Measurements from ENCODE around the gene PRC1. TPM values are rescaled to one million over a fixed set of nuclear protein-coding genes. Genes with fewer than 3 reads are reported as not detected.
A peak's percentile ranks its signal among the peaks of the same experiment; 100 is the strongest.
"Not testable (repeated sequence)": the region's sequence is repeated elsewhere in the genome, so short reads cannot be mapped to it uniquely, and the experiment has no call there.

The PRC1 gene
- polyA plus RNA-seq, 3 donors, result 60.8 to 92.6 (median 92.0) TPM

DNA sequence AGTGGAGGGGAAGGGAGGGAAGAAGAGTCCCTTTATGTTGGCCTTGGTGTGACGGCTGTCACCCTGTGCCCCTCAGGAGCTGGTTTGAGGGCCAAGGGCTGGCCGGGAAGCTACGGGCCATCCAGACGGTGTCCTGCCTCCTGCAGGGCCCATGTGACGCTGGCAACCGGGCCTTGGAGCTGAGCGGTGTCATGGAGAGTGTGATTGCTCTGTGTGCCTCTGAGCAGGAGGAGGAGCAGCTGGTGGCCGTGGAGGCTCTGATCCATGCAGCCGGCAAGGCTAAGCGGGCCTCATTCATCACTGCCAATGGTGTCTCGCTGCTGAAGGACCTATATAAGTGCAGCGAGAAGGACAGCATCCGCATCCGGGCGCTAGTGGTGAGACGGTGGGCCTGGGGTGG, 47.8 kb downstream of the PRC1 start:
- DNase-seq (ENCODE audit: extremely low read depth in 1 of 11, low read depth in 9 of 11, low spot score in 4 of 11), result no peak

DNA sequence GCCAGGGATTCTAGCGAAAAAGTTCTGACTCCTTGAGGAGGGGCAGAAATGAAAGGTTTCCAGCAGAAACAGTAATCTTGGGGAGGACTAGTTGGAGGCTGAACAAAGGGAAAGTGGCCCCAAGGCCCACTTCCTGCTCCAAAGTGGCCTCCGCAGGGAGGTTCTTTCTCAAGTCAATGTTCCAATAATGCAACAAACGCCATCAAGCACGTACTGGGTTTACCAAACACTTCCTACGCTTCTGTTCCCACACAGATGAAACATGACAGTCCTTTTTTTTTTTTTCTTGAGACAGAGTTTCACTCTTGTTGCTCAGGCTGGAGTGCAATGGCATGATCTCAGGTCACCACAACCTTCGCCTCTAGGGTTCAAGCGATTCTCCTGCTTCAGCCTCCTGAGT, 49.2 kb downstream of the PRC1 start:
- no peak for DNase-seq (ENCODE audit: extremely low read depth in 1 of 11, low read depth in 9 of 11, low spot score in 4 of 11)

DNA sequence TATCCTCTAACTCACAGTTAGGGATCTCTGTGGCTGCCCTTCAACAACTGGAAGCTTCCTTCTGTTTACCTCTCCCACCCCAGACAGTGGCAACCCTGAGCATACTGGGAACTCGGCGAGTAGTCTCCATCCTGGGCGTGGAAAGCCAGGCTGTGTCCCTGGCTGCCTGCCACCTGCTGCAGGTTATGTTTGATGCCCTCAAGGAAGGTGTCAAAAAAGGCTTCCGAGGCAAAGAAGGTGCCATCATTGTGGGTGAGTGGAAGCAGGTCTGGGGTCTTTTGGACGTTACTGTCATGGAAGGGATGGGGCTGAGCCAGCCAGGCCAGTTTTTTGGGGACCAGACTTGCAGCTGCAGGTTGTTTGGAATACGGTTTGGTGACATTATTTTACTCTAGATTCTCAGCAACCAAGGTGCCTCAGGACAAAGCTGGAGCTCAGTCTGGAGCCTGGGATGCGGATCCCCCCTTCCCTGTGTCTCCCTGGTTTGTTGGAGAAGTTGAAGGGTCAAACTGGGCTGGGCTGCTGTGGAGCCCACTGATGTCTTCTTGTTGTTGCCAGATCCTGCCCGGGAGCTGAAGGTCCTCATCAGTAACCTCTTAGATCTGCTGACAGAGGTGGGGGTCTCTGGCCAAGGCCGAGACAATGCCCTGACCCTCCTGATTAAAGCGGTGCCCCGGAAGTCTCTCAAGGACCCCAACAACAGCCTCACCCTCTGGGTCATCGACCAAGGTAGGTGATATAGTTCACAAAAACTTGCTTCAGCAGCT, 51.8 kb downstream of the PRC1 start:
- DNase-seq (ENCODE audit: extremely low read depth in 1 of 11, low read depth in 9 of 11, low spot score in 4 of 11), result no peak

DNA sequence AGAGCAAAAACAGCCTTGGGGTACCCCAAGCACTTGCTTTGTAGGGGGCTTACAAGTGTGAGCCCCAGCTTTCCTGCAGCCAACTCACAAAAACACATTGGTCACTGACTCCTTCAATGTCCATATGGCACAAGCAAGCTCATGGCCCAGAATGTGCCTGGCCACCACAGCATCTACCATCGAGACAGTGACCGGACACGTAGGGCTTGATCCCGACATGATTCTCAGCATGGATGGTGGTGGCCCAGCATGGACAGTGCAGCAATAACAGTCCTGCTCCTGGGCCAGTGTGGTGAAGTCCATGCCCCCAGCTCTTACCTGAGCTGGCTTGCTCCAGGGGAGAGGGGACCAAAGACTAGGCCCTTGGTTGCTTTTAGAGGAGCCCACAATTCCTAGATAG, 53.3 kb downstream of the PRC1 start:
- no peak for DNase-seq (ENCODE audit: extremely low read depth in 1 of 11, low read depth in 9 of 11, low spot score in 4 of 11)

DNA sequence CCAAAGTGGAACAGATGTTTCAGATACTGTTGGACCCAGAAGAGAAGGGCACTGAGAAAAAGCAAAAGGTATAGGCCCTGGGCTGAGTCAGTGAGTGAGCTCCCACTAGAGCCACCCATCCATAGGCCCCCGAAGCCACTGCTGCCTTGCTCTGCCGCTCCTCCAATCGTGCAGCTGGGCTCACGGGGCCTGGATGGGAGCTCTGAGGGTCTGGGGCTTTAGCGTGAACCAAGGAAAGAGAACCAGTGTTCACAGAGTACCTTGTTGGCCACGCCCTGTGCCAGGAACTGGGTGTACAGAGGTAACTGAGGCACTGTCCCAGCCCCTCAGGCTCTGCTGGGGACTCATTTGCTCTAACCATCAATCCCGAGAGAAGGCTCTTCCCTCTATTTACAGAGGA, 54.6 kb downstream of the PRC1 start:
- DNase-seq (ENCODE audit: extremely low read depth in 1 of 11, low read depth in 9 of 11, low spot score in 4 of 11), result no peak

DNA sequence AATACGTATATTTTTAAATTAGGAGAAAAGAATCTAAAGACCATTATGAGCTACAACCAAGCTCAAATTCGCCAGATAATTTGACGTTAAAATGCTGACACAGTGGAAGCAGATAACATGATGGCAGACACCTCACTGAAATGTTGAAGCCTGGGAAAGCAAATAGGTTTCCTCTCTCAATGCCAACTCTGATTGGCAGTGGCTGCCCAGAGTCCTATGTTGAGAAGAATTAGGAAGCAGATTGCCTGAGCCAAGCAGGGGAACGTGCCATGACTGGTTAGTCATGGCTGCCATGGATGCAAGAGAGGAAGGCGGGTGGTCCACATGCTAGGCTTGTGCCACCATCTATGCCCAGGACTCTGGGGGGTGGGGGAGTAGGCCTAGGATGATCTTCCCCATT, 56.1 kb downstream of the PRC1 start:
- no peak for DNase-seq (ENCODE audit: extremely low read depth in 1 of 11, low read depth in 9 of 11, low spot score in 4 of 11)

DNA sequence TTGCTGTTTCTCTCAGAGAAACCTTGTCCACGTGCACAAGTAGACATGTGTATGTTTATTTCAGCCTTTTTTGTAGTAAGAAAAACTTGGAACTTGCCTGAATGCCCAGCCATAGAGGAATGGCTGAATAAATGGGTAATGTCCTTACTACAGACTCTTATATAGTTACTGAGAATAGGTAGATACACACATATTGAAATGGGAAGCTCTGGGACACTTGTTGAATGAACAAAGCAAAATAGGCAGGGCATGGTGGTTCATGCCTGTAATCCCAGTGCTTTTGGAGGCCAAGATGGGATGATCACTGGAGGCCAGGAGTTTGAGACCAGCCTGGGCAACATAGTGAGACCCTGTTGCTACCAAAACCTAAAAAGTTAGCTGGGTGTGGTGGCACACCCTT, 57.5 kb downstream of the PRC1 start:
- DNase-seq (ENCODE audit: extremely low read depth in 1 of 11, low read depth in 9 of 11, low spot score in 4 of 11), result no peak

DNA sequence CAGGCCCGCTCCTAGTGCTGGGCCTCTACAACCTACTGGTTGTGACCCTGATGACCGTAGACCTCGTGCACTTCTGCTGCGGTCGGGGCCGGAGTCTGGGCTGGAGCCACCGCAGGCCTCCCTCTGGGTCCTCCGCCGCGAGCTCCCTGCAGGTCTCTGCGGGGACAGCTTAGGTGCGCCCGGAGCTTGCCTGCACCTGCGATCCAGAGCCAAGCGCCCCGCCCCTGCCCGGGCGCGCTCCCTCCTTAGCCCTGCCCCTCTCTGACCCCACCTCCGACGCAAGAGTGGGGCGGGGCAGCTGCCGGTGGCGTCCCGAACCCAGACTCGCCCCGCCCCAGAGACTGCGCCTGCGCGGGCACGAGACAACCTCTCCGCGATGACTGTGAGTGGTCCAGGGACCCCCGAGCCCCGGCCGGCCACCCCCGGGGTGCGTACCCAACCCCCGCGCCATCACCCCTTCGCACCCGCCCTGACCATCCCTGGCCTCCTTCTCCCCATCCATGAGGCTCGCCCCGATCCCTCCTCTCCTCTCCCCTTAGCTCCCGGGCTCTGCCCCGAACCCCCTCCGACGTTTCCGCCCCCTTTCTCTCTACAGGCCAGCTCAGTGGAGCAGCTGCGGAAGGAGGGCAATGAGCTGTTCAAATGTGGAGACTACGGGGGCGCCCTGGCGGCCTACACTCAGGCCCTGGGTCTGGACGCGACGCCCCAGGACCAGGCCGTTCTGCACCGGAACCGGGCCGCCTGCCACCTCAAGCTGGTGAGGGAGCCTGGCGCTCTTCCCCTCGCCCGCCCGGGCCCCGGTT, 59.2 kb downstream of the PRC1 start, which contains the start of gene UNC45A:
TSS of gene UNC45A (plus strand) at position 337 of the 803 bp plus-strand sequence. CDS start at position 377, 40 bp downstream.
- peak in 8 of 11 donors; percentile 71 to 90 (median 86) for DNase-seq (ENCODE audit: extremely low read depth in 1 of 11, low read depth in 9 of 11, low spot score in 4 of 11)

DNA sequence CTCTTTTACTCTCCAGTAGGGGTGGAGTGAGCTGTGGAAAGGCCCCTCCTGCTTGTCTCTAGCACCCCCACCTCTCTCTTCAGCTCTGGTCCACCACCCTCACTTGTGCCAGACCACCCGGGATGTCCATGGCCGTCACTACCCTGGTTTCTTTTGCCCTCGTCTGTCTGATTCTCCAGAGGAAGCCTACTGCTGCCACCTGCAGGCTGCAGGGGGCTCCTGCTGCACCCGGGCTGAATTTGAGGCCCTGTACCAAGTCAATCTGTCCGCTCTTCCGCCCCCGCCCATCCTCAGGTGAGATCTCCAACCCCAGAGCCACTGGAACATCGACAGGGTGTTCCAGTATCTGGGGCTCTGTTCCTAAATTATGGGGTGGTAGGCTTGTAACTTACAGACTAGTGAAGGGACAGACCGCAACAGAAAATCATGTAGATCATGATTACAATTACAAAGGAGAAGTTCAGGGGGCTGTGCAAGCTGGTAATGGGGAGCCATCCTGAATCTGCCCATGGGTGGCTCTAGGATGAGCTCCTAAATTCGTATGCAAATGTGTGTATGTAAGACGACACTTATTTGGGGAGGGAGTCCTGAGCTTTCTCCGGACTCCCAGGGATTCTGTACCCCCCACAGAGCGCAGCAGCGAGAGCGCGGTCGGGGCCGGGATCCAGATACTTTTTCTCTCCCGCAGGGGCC, 59.9 kb downstream of the PRC1 start:
- peak in 8 of 11 donors; percentile 70 to 83 (median 78) for DNase-seq (ENCODE audit: extremely low read depth in 1 of 11, low read depth in 9 of 11, low spot score in 4 of 11)

DNA sequence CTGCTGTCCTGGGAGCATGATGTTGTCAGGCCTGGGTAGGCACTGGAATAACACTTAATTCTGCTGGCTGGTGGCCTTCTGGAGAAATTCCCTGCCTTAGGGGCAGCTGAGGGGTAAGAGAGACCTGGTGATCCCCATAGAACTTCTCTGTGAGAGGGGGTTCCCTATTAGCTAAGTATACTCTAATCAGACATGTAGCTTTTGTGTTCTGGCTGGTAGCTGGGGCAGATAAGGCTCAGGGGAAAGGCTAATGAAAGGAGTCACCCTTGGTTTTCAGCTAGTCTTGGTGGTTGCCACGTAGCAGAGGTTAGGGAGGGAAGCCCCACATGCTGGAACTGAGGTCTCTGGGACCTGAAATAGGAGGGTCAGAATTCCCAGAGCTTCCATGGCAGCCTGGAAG, 61.0 kb downstream of the PRC1 start:
- no peak for DNase-seq (ENCODE audit: extremely low read depth in 1 of 11, low read depth in 9 of 11, low spot score in 4 of 11)

DNA sequence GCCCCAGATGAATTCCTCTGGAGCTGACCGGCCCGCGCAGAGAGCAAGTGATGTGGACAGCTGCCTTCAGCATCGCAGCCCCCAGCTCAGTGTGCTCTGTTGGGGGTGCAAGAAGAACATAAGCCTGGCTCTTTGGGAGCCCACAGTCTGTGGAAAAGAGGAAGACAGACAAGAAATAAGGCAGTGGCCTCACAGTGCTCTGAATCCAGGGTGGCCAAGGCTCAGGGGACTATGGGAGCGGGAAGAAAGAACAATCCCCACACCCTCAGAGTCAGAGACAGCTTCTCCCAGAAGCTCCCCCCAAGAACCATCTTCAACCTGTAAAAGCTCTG, 61.7 kb downstream of the PRC1 start:
- DNase-seq (ENCODE audit: extremely low read depth in 1 of 11, low read depth in 9 of 11, low spot score in 4 of 11), result no peak

DNA sequence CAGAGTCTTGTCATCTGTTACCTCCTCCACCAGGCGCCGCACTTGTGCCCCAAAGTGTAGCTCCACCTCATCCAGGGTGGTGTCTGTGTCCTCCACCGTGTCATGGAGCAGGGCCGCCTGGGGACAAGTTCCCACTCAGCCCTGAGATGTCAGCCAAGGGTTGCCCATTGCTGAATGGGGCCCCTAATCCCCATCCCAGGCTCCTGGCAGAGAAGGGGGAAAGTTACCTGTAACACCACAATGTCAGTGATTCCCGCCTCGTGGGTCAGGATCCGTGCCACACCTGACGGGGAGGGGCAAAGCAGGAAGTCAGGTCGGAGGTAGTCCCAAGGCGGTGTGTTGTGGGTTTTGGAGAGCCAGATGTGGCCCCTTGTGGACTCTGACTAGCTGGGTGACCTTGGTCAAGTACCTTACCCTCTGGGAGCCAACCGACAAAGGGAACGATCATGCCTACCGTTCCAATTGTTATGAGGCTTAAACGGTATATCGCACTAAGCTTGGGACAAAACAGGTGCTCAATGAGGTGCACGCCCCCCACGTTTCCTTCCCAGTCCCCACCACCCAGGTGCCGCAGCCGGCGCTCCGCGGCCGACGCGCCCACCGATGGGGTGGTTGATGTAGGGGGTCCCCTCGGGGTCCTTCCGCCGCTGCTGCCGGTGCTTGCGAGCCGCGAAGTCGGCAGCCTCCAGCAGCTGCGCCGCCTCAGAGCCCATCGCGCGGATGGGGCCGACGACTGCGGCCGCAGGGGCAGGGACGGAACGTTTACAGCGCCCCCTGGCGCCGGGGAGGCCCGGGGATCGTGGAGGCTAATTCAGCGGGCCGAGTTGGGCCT, 62.3 kb downstream of the PRC1 start, which contains the start of gene HDDC3:
TSS of gene HDDC3 (minus strand) at position 722 of the 832 bp plus-strand sequence. CDS start at position 713, 9 bp downstream.
- DNase-seq (ENCODE audit: extremely low read depth in 1 of 11, low read depth in 9 of 11, low spot score in 4 of 11), result peak in 10 of 11 donors; percentile 63 to 84 (median 76)

DNA sequence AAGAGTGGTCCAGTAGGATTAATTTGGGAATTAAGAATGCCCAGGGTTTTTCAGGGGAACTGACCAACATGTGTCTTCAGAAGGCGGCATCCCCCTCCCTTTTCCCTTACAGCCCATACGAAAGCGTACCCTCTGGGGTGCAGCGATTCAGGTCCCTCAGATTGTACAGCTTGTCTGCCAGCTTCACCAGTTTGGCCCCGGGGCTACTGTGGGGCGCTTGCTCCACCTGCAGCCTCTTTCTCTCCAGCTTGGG, 62.8 kb downstream of the PRC1 start:
- DNase-seq (ENCODE audit: extremely low read depth in 1 of 11, low read depth in 9 of 11, low spot score in 4 of 11), result no peak

DNA sequence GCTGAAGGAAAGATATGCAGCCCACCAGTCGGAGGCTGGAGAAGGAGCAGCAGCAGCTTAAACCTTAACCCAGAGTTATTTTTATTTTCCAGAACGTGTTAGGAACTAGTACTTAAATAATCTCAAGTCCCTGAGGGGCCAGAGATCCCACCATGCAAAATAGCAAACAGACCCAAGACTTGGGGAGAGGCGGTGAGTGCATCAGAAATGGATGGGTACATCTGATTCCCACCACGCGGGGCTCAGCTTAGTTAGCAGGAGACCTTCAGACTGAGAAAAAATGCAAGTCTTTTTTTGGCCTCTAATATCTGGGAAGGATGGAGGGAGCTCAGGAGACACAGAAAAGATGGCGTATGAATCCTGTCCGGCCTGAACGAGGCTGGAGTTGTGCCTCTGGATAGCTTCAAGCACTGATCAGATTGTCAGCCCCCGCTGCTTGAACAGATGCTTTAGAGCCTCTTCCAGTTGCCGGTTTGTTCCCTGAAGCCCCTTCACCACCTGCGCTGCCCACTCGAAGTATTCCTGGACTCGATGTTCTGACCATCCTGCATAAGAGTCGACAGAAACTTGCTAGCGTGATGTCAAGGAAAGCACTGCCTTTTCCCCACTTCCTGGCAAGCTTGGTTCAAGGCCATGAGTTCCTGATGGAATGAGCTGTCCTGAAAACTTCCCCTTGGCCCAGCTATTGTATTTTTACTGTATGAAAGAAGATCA, 63.3 kb downstream of the PRC1 start:
- no peak for DNase-seq (ENCODE audit: extremely low read depth in 1 of 11, low read depth in 9 of 11, low spot score in 4 of 11)

DNA sequence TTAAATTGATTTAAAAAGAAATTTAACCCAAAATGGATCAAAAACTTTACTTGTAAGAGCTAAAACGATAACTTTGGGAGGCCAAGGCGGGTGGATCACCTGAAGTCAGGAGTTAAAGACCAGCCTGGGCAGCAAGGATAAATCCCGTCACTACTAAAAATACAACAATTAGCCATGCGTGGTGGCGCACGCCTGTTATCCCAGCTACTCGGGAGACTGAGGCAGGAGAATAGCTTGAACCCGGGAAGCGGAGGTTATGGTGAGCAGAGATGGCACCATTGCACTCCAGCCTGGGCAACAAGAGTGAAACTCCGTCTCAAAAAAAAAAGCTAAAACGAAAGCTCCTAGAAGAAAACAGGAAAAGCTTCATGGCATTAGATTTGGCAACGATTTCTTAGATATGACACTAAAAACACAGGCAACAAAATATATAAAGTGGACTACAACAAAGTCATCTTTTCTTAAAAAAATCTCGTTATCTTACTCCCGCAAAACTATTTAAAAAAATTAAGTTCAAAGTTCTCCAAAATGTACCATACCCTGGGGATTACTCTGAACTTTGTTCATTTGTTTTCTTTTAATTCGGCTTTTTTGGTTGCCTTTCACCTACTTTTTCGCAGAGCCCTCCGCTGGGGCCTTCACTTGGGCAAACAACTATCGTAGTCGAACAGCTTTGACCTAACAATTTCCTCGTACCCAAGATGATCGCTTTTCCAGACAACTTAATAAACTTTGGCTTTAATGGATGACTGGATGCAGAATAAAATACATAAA, 64.9 kb downstream of the PRC1 start:
- DNase-seq (ENCODE audit: extremely low read depth in 1 of 11, low read depth in 9 of 11, low spot score in 4 of 11), result peak in 1 of 11 donors; percentile 21

DNA sequence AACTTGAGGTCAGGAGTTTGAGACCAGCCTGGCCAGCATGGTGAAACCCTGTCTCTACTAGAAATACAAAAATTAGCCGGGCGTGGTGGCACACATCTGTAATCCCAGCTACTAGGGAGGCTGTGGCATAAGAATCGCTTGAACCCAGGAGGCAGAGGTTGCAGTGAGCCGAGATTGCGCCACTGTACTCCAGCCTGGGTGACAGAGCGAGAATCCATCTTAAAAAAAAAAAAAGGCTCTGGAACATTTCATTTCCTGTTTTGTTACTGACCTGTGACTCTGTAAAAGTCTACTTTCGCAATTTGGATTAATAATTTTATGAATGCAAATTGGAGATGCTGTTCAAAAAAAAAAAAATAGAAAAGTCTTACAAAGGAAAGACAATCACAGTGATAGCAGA, 66.2 kb downstream of the PRC1 start:
- not testable (repeated sequence) for DNase-seq (ENCODE audit: extremely low read depth in 1 of 11, low read depth in 9 of 11, low spot score in 4 of 11)

DNA sequence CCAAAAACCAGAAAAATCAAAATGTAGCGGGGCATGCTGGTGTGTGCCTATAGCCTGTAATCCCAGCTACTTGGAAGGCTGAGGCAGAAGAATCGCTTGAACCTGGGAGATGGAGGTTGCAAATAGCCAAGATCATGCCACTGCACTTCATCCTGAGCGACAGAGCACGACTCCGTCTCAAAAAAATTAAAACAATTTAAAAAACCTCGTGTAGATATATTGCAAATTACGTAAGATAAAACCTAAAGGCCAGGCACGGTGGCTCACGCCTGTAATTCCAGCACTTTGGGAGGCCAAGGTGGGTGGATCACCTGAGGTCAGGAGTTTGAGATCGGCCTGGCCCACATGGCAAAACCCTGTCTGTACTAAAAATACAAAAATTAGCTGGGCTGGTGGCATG, 67.6 kb downstream of the PRC1 start:
- DNase-seq (ENCODE audit: extremely low read depth in 1 of 11, low read depth in 9 of 11, low spot score in 4 of 11), result not testable (repeated sequence)

DNA sequence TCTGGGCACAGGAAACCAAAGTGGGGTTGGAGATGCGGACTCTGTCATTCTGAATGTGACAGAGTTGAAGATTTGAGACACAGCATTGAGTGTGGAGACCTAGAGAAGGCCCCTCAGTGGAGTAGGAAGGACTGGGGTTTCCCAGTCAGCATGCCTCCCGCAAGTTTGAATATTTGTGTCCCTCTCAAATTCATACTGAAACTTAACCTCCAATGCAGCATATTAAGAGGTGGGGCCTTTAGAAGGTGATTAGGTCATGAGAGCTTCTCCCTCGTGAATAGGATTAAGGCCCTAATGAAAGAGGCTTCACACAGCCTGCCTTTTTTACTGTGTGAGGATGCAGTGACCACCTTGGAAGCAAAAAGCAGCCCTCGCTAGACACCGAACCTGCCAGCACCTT, 70.0 kb downstream of the PRC1 start:
- no peak for DNase-seq (ENCODE audit: extremely low read depth in 1 of 11, low read depth in 9 of 11, low spot score in 4 of 11)
